Lower lobe of right lung (tissue), 2 donors: ENCODE results near the gene LTF. TPM values are rescaled to one million over a fixed set of nuclear protein-coding genes. Genes with fewer than 3 reads are reported as not detected.

Source experiments
- ATAC-seq, 2 donors: fragments of 200-7000 bp; cut with Tn5 transposase; one replicate each; pipeline ENCODE4 v1.9.1; 2020 to 2022; ENCODE audit warnings: mild to moderate bottlenecking in 2 of 2, moderate library complexity in 2 of 2
- DNase-seq: peaks from one replicate; pipeline ENCODE4 v3.0.0-alpha.2; 2020
- H3K27ac ChIP-seq: fragments of 200-600 bp; one replicate; pipeline ENCODE4 v1.8.0; 2022
- H3K27me3 ChIP-seq: fragments of 200-600 bp; one replicate; pipeline ENCODE4 v1.8.0; 2022; ENCODE audit warnings: low read depth
- H3K36me3 ChIP-seq: fragments of 200-600 bp; one replicate; pipeline ENCODE4 v1.8.0; 2022; ENCODE audit warnings: mild to moderate bottlenecking
- H3K4me1 ChIP-seq: fragments of 200-600 bp; one replicate; pipeline ENCODE4 v1.8.0; 2022
- H3K4me3 ChIP-seq: fragments of 200-600 bp; one replicate; pipeline ENCODE4 v1.8.0; 2022; ENCODE audit warnings: mild to moderate bottlenecking
- H3K9me3 ChIP-seq: fragments of 200-600 bp; one replicate; pipeline ENCODE4 v1.8.0; 2022
- CTCF ChIP-seq: fragments of 200-600 bp; IDR thresholded peaks from one replicate; pipeline ENCODE4 v1.8.0; 2022; ENCODE audit warnings: antibody characterized with exemption, mild to moderate bottlenecking
- intact Hi-C: fragments of 100-400 bp; cut with DNase I; formaldehyde crosslinking; loops from one replicate; pipeline ENCODE4 v1.11.0; 2022
- total RNA-seq: library from RNA; stranded (reverse); fragmentation: NEBNext Ultra II Directional; extraction: Animal tissue kit (Norgen Biotek cat#: 25700); gene quantifications from one replicate; pipeline ENCODE4 v1.2.1, GENCODE V29; 2021
- donor health status: DM: no; HTN: yes; CAD: no; lungs with severe emphysema.

LTF gene
- total RNA-seq, 1 donor from 2014 or later: 53.5 TPM

GRCh38 chr3:46492890-46493547 is 28.3 kb upstream of the LTF start:
- peaks cover 8% of the 10 kb centered on the region for H3K4me1 ChIP-seq
- intact Hi-C loops: no loop called here
- ATAC-seq (no peak), DNase-seq (no peak)
- H3K9me3 ChIP-seq: no peaks in the 10 kb centered on the region
- H3K27ac ChIP-seq: no peak overlapping the region
- H3K4me3 ChIP-seq: no peak overlapping the region
- no peak for TF ChIP-seq CTCF
- H3K27me3 ChIP-seq: no peaks in the 10 kb centered on the region
- no peaks in the 10 kb centered on the region for H3K36me3 ChIP-seq

- H3K27ac ChIP-seq: no peak overlapping the region
- DNase-seq (no peak), ATAC-seq (no peak)
- no peaks in the 10 kb centered on the region for H3K27me3 ChIP-seq
- no peak overlapping the region for H3K4me3 ChIP-seq
- intact Hi-C loops: no loop called here
- TF ChIP-seq CTCF: no peak
- no peaks in the 10 kb centered on the region for H3K9me3 ChIP-seq
- H3K36me3 ChIP-seq: no peaks in the 10 kb centered on the region
- H3K4me1 ChIP-seq: peaks cover 8% of the 10 kb centered on the region
Observed at GRCh38 chr3:46491089-46492070, 26.7 kb upstream of the LTF start.

- no peaks in the 10 kb centered on the region for H3K36me3 ChIP-seq
- ATAC-seq (no peak), DNase-seq (no peak)
- peaks cover 8% of the 10 kb centered on the region for H3K4me1 ChIP-seq
- no peak overlapping the region for H3K4me3 ChIP-seq
- intact Hi-C loops: no loop called here
- H3K27me3 ChIP-seq: no peaks in the 10 kb centered on the region
- no peaks in the 10 kb centered on the region for H3K9me3 ChIP-seq
- TF ChIP-seq CTCF: no peak
- no peak overlapping the region for H3K27ac ChIP-seq
Observed at GRCh38 chr3:46490338-46491084, 25.8 kb upstream of the LTF start.

GRCh38 chr3:46489875-46490274 is 25.2 kb upstream of the LTF start:
- Histone ChIP-seq H3K4me3 (no peak overlapping the region), H3K4me1 (peaks cover 8% of the 10 kb centered on the region), H3K36me3 (no peaks in the 10 kb centered on the region), H3K27me3 (no peaks in the 10 kb centered on the region), H3K27ac (no peak overlapping the region), H3K9me3 (no peaks in the 10 kb centered on the region)
- no peak for TF ChIP-seq CTCF
- ATAC-seq: no peak
- DNase-seq: no peak
- intact Hi-C loops: no loop called here

GRCh38 chr3:46489381-46489780 is 24.7 kb upstream of the LTF start:
- no peak for TF ChIP-seq CTCF
- no peak overlapping the region for H3K27ac ChIP-seq

More at GRCh38 chr3:46489381-46489780, 24.7 kb upstream of the LTF start:
- Histone ChIP-seq H3K27me3 (no peaks in the 10 kb centered on the region), H3K4me1 (peaks cover 8% of the 10 kb centered on the region), H3K36me3 (no peaks in the 10 kb centered on the region), H3K4me3 (no peak overlapping the region), H3K9me3 (no peaks in the 10 kb centered on the region)
- no peak for DNase-seq
- intact Hi-C loops: no loop called here
- ATAC-seq: no peak
